Suprapubic skin (tissue), 3 donors: Measurements from ENCODE around the gene BAHD1.

ENCODE experiments used
- EP300 ChIP-seq: sonication (generic); formaldehyde crosslinking; IDR thresholded peaks from one replicate; pipeline ENCODE4 v1.6.1; 2017; ENCODE audit warnings: antibody characterized with exemption
- TF ChIP-seq, protein P1 (sequence below), 2 donors: fragments of 200-600 bp in 1 of 2; fragments of 450-650 bp in 1 of 2; sonication (generic) in 1 of 2; IDR thresholded peaks; one replicate each; pipeline ENCODE4 v1.5.1; 2016 to 2019; ENCODE audit warnings: antibody characterized with exemption in 2 of 2, mild to moderate bottlenecking in 1 of 2, moderate library complexity in 1 of 2

DNA sequence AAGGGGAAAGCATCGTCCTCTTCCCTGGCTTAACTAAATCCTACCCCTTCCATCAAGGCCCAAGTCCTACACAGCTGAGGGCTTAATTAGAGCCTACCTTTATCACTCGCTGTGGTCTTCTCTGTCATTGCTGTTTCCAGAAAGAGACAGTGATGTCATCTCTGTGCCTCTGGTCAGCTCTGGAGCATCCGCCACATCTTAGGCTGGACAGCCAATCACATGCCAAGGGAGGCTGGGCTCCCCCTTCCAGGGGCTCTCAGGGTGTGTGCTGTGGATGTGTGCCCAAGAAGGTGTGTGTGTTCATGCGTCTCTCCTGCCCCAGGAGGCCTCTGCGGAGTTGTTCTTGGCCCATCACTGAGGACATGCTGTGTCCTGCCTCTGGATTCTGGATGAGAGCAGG, 72.9 kb downstream of the BAHD1 start:
- TF ChIP-seq, protein P1, sequence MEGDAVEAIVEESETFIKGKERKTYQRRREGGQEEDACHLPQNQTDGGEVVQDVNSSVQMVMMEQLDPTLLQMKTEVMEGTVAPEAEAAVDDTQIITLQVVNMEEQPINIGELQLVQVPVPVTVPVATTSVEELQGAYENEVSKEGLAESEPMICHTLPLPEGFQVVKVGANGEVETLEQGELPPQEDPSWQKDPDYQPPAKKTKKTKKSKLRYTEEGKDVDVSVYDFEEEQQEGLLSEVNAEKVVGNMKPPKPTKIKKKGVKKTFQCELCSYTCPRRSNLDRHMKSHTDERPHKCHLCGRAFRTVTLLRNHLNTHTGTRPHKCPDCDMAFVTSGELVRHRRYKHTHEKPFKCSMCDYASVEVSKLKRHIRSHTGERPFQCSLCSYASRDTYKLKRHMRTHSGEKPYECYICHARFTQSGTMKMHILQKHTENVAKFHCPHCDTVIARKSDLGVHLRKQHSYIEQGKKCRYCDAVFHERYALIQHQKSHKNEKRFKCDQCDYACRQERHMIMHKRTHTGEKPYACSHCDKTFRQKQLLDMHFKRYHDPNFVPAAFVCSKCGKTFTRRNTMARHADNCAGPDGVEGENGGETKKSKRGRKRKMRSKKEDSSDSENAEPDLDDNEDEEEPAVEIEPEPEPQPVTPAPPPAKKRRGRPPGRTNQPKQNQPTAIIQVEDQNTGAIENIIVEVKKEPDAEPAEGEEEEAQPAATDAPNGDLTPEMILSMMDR (IDR thresholded peaks at IDR 0.05): no peak
- no peak for TF ChIP-seq EP300
